HG02610 (cell line): ENCODE measurements around the gene CASR.

Experiments
- ATAC-seq: cut with Tn5 transposase; IDR thresholded peaks from one replicate; pipeline ENCODE4 v1.9.1; 2021; ENCODE audit warnings: mild to moderate bottlenecking, moderate library complexity; ENCODE audit not compliant: unreplicated experiment

Gene CASR

GRCh38 chr3:122213650-122214049, 30.2 kb downstream of the CASR start:
- ATAC-seq = no peak

GRCh38 chr3:122214711-122215110, 31.2 kb downstream of the CASR start:
- no peak for ATAC-seq

- no peak for ATAC-seq
Observed at GRCh38 chr3:122215592-122216298, 32.3 kb downstream of the CASR start.

GRCh38 chr3:122217901-122218300, 34.4 kb downstream of the CASR start:
- no peak for ATAC-seq

GRCh38 chr3:122219242-122219872, 35.9 kb downstream of the CASR start:
- no peak for ATAC-seq

- no peak for ATAC-seq
Observed at GRCh38 chr3:122227036-122227781, 43.7 kb downstream of the CASR start.

GRCh38 chr3:122230174-122230573, 46.7 kb downstream of the CASR start:
- ATAC-seq = no peak

GRCh38 chr3:122231465-122232157, 48.1 kb downstream of the CASR start:
- ATAC-seq = no peak

- no peak for ATAC-seq
Observed at GRCh38 chr3:122232485-122232884, 49.0 kb downstream of the CASR start.

- ATAC-seq = peak; percentile 70
Observed at GRCh38 chr3:122233101-122233952, 49.9 kb downstream of the CASR start.

GRCh38 chr3:122234117-122234516, 50.6 kb downstream of the CASR start:
- no peak for ATAC-seq

GRCh38 chr3:122235147-122235546, 51.7 kb downstream of the CASR start:
- peak; percentile 37 for ATAC-seq

GRCh38 chr3:122239112-122239511, 55.6 kb downstream of the CASR start:
- ATAC-seq = no peak

GRCh38 chr3:122245513-122246174, 62.2 kb downstream of the CASR start:
- no peak for ATAC-seq

- ATAC-seq = no peak
Observed at GRCh38 chr3:122246199-122246598, 62.7 kb downstream of the CASR start.

- no peak for ATAC-seq
Observed at GRCh38 chr3:122247087-122247824, 63.8 kb downstream of the CASR start.

- ATAC-seq = no peak
Observed at GRCh38 chr3:122247825-122248185, 64.3 kb downstream of the CASR start.

- ATAC-seq = no peak
Observed at GRCh38 chr3:122251428-122251827, 68.0 kb downstream of the CASR start.

- ATAC-seq = no peak
Observed at GRCh38 chr3:122253581-122253980, 70.1 kb downstream of the CASR start.
